Sigmoid colon (tissue), 7 donors: ENCODE data around the gene KRT75. TPM values are rescaled to one million over a fixed set of nuclear protein-coding genes. Genes with fewer than 3 reads are reported as not detected.

Source experiments
- DNase-seq: peaks from one replicate; pipeline ENCODE4 v3.0.0-alpha.2; 2019
- H3K27ac ChIP-seq, 4 donors: fragments of 200-600 bp; sonication (generic); one replicate each; pipeline ENCODE4 v1.5.1; 2016 to 2019; ENCODE audit warnings: mild to moderate bottlenecking in 1 of 4
- H3K27me3 ChIP-seq, 3 donors: fragments of 200-600 bp; sonication (generic); one replicate each; pipeline ENCODE4 v1.5.1; 2019; ENCODE audit warnings: mild to moderate bottlenecking in 1 of 3
- H3K36me3 ChIP-seq, 4 donors: fragments of 200-600 bp; sonication (generic); one replicate each; pipeline ENCODE4 v1.5.1; 2016 to 2019
- H3K4me1 ChIP-seq, 4 donors: fragments of 200-600 bp; sonication (generic); one replicate each; pipeline ENCODE4 v1.5.1; 2017 to 2019
- H3K4me3 ChIP-seq, 4 donors: fragments of 200-600 bp; sonication (generic); one replicate each; pipeline ENCODE4 v1.5.1; 2017 to 2019; ENCODE audit warnings: mild to moderate bottlenecking in 2 of 4, moderate library complexity in 1 of 4
- H3K9me3 ChIP-seq, 4 donors: fragments of 200-600 bp in 3 of 4; sonication (generic) in 3 of 4; one replicate each; pipeline versions ENCODE4 v1.5.1 to v1.6.1; 2013 to 2019
- EP300 ChIP-seq, 4 donors: sonication (generic); formaldehyde crosslinking; IDR thresholded peaks; one replicate each; pipeline ENCODE4 v1.6.1; 2017; ENCODE audit warnings: antibody characterized with exemption in 4 of 4
- POLR2A ChIP-seq, 2 donors: fragments of 450-650 bp; IDR thresholded peaks; one replicate each; pipeline ENCODE4 v1.6.1; 2016; ENCODE audit warnings: antibody characterized with exemption in 2 of 2, mild to moderate bottlenecking in 2 of 2, moderate library complexity in 2 of 2
- POLR2AphosphoS5 ChIP-seq, 4 donors: sonication (generic); formaldehyde crosslinking; IDR thresholded peaks; one replicate each; pipeline ENCODE4 v1.6.1; 2017; ENCODE audit warnings: antibody characterized with exemption in 4 of 4
- WGBS, 2 donors: extraction: QIAGEN DNeasy Blood & Tissue Kit; methylation state at CpG; one replicate each; pipeline ENCODE4 v1.1.7; 2013; 5-methylcytosine and 5-hydroxymethylcytosine counted together
- intact Hi-C: fragments of 100-400 bp; cut with DNase I; formaldehyde crosslinking; loops from one replicate; pipeline ENCODE4 v1.15.1; 2023
- polyA plus RNA-seq, 3 donors: library from polyadenylated mRNA; stranded (reverse); fragments of 200-250 nt; gene quantifications; one replicate each; pipeline ENCODE4 v1.2.3, GENCODE V29; 2013
- total RNA-seq, 4 donors: library from RNA; depleted of rRNA; stranded (reverse); fragments of >200 nt; gene quantifications; one replicate each; pipeline ENCODE4 v1.1.0, GENCODE V29; 2016
- TF ChIP-seq, protein P1 (sequence below), 4 experiments: fragments of 450-650 bp in 3 of 4; fragments of 200-600 bp in 1 of 4; IDR thresholded peaks; one replicate each; pipeline ENCODE4 v1.5.1; 2016 to 2019; ENCODE audit warnings: antibody characterized with exemption in 4 of 4, mild to moderate bottlenecking in 3 of 4, moderate library complexity in 2 of 4
- donor health status: healthy with polysubstance abuse.
- donor health status: Bipolar disorder and iron deficiency.
- donor health status: healthy.

Gene KRT75
- not detected for total RNA-seq
- polyA plus RNA-seq, result under 1 TPM in 1 of 3 donors, not detected in 2; 0.04 TPM

DNA sequence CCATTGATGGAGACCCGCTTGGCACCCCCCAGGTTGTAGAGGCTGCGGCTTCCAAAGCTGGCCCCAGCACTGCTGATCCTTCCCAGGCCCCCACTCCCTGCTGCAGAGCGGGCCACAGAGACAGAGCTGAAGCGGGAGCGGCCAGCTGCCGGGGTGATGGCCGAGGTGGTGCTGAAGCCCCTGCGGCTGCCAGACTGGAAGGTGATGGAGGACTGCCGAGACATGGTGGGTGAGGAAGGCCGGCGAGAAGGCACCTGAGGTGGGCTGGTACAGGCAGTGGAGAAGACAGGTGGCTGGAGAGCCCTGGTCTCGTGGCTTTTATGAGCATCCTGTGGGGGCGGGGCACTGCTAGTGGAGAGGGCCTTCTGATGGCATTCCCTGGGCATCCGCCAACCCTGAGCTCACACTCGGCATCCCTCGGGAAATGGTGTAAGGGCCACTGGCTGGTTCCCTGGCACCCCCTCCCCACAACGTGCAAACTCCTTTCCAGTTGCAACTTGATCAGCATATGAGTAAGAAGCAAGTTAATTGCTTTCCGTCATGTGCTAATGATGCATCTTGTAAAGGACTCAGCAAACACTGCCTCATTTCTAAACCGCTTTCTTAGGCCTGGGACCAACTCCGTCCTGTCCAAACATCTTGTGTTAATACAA lies at the start of gene KRT75:
Gene KRT75, minus strand, starts transcription at position 291 of the 653 bp plus-strand sequence. Its CDS starts 67 bp downstream, at position 224.
- Histone ChIP-seq H3K9me3 (no peaks in the 10 kb centered on the region), H3K36me3 (no peaks in the 10 kb centered on the region), H3K4me1 (peaks cover 0 to 15% (median 12%) of the 10 kb centered on the region in 4 donors), H3K27ac (no peak within 1 kb of the TSS), H3K27me3 (no peaks in the 10 kb centered on the region), H3K4me3 (no peak within 1 kb of the TSS)
- 61 to 81% methylated on average over 20 of the region's 20 CpGs for WGBS, 2 donors
- TF ChIP-seq, protein P1, sequence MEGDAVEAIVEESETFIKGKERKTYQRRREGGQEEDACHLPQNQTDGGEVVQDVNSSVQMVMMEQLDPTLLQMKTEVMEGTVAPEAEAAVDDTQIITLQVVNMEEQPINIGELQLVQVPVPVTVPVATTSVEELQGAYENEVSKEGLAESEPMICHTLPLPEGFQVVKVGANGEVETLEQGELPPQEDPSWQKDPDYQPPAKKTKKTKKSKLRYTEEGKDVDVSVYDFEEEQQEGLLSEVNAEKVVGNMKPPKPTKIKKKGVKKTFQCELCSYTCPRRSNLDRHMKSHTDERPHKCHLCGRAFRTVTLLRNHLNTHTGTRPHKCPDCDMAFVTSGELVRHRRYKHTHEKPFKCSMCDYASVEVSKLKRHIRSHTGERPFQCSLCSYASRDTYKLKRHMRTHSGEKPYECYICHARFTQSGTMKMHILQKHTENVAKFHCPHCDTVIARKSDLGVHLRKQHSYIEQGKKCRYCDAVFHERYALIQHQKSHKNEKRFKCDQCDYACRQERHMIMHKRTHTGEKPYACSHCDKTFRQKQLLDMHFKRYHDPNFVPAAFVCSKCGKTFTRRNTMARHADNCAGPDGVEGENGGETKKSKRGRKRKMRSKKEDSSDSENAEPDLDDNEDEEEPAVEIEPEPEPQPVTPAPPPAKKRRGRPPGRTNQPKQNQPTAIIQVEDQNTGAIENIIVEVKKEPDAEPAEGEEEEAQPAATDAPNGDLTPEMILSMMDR (IDR thresholded peaks at IDR 0.05), result no peak
- TF ChIP-seq POLR2AphosphoS5 (IDR thresholded peaks at IDR 0.05) (no peak), POLR2A (IDR thresholded peaks at IDR 0.05) (no peak), EP300 (IDR thresholded peaks at IDR 0.05) (no peak)
- intact Hi-C loops, result no loop called here
- DNase-seq, result no peak

DNA sequence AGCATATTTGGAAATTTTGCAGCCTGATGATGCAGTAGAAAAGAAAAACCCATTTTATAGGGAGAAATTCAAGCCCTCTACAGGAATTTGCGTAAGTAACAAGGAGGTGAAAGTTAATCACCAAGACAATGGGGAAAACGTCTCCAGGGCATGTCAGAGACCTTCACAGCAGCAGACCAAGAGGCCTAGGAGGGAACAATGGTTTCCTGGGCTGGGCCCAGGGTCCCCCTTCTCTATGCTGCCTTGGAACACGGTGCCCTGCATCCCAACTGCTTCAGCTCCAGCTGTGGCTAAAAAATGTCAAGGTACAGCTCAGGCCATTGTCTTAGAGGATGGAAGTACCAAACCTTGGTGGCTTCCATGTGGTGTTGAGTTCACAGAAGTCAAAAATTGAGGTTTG lies 45.9 kb upstream of the KRT75 start:
- Histone ChIP-seq H3K4me1 (no peaks in the 10 kb centered on the region), H3K9me3 (no peaks in the 10 kb centered on the region), H3K4me3 (no peak overlapping the region), H3K27ac (no peak overlapping the region), H3K36me3 (no peaks in the 10 kb centered on the region), H3K27me3 (no peaks in the 10 kb centered on the region)
- no peak for TF ChIP-seq EP300 (IDR thresholded peaks at IDR 0.05)
- TF ChIP-seq, protein P1 (IDR thresholded peaks at IDR 0.05), result no peak
- no peak for TF ChIP-seq POLR2AphosphoS5 (IDR thresholded peaks at IDR 0.05)
- no peak for TF ChIP-seq POLR2A (IDR thresholded peaks at IDR 0.05)
- DNase-seq, result no peak
- intact Hi-C loops, result no loop called here
- WGBS, 2 donors, result 64 to 65% methylated on average over 3 of the region's 3 CpGs

DNA sequence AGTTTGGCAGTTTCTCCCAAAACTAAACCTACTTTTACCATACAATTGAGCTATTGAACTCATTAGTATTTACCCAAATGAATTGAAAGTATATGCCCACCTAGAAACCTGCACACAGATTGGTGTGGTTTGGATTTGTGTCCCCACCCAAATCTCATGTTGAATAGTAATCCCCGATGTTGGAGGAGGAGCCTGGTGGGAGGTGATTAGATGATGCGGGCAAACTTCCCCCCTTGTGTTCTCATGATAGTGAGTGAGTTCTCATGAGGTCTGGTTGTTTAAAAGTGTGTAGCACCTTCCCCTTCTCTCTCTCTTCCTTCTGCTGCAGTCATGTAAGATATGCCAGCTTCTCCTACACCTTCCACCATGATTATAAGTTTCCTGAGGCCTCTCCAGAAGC lies 43.5 kb upstream of the KRT75 start:
- WGBS, 2 donors, result 61 to 73% methylated on average over 2 of the region's 2 CpGs
- no peak for TF ChIP-seq POLR2AphosphoS5 (IDR thresholded peaks at IDR 0.05)
- TF ChIP-seq, protein P1 (IDR thresholded peaks at IDR 0.05), result no peak
- TF ChIP-seq EP300 (IDR thresholded peaks at IDR 0.05), result no peak
- no peak for TF ChIP-seq POLR2A (IDR thresholded peaks at IDR 0.05)

DNA sequence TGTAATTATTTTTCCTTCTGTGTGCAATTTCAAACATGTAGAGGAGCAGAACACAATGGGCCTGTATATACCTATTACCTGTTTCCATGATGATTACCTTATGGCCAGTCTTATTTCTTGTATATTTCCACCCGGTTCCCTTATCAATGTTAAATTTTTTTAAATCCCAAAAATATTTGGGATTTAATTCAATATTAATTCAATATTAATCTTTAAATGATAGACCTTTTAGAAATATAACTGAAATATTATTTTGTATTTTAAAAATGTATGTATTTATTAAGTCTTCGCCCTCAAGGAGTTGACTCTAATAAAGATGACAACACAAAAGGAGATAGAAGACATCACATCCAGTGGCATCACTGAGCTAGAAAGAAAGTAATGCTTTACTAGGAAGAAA lies 40.0 kb upstream of the KRT75 start:
- Histone ChIP-seq H3K27ac (no peak overlapping the region), H3K4me3 (no peak overlapping the region), H3K4me1 (no peaks in the 10 kb centered on the region), H3K27me3 (no peaks in the 10 kb centered on the region), H3K36me3 (no peaks in the 10 kb centered on the region), H3K9me3 (no peaks in the 10 kb centered on the region)
- TF ChIP-seq EP300 (IDR thresholded peaks at IDR 0.05) (no peak), POLR2A (IDR thresholded peaks at IDR 0.05) (no peak), POLR2AphosphoS5 (IDR thresholded peaks at IDR 0.05) (no peak)
- TF ChIP-seq, protein P1 (IDR thresholded peaks at IDR 0.05), result no peak
- 91 to 96% methylated on average over 2 of the region's 2 CpGs for WGBS, 2 donors
- intact Hi-C loops, result no loop called here
- no peak for DNase-seq

More for the DNA sequence above, 43.5 kb upstream of the KRT75 start:
- Histone ChIP-seq H3K4me3 (no peak overlapping the region), H3K36me3 (no peaks in the 10 kb centered on the region), H3K9me3 (no peaks in the 10 kb centered on the region), H3K27ac (no peak overlapping the region), H3K4me1 (no peaks in the 10 kb centered on the region), H3K27me3 (no peaks in the 10 kb centered on the region)
- intact Hi-C loops, result no loop called here
- no peak for DNase-seq

DNA sequence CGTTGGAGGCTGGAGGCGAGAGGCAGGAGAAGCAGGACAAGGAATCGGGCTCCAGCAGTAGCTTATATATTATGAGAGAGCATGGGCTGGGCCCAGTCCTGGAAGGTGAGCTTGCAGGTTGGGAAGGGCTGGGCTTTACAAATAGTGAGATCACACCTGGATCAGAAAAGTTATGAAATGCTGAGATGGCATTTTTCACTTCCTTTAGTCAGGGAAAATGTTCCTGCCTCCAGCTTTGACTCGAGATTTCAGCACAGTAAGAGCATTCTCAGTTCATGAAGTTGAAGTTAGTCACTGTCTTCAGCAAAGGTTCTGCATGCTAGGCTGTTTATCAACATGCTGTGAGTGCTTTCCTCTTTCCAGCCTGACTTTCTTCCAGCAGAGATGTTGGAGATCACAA lies 39.6 kb upstream of the KRT75 start, which contains the start of gene KRT6C:
Gene KRT6C, minus strand, starts transcription at position 38 of the 400 bp plus-strand sequence. CDS start 68 bp downstream, outside the sequence.
- no peak within 1 kb of the TSS for H3K4me3 ChIP-seq
- no peak for DNase-seq
- no peaks in the 10 kb centered on the region for H3K9me3 ChIP-seq
- WGBS, 2 donors, result 23 to 68% methylated on average over 4 of the region's 4 CpGs
- H3K36me3 ChIP-seq, result no peaks in the 10 kb centered on the region
- TF ChIP-seq EP300 (IDR thresholded peaks at IDR 0.05), result no peak
- no peak for TF ChIP-seq POLR2AphosphoS5 (IDR thresholded peaks at IDR 0.05)
- TF ChIP-seq, protein P1 (IDR thresholded peaks at IDR 0.05), result no peak
- TF ChIP-seq POLR2A (IDR thresholded peaks at IDR 0.05), result no peak
- intact Hi-C loops, result no loop called here
- no peaks in the 10 kb centered on the region for H3K27me3 ChIP-seq
- H3K27ac ChIP-seq, result no peak within 1 kb of the TSS
- no peaks in the 10 kb centered on the region for H3K4me1 ChIP-seq
